Fibroblast of lung (primary cell): ENCODE data around the gene SKP2.

ENCODE experiments used
- CTCF ChIP-seq, 2 donors: IDR thresholded peaks in 1 of 2; conservative IDR thresholded peaks in 1 of 2; 1 replicate in 1 of 2; 2 replicates in 1 of 2; pipeline ENCODE4 v1.5.1; 2011 to 2012; ENCODE audit warnings: low read length in 2 of 2, control low read depth in 1 of 2, inconsistent platforms in 1 of 2, low read depth in 1 of 2, mild to moderate bottlenecking in 1 of 2
- EZH2 ChIP-seq: IDR thresholded peaks from 2 replicates; pipeline ENCODE4 v1.5.1; 2012; ENCODE audit warnings: low read length, control low read depth, mild to moderate bottlenecking; ENCODE audit errors: missing control alignments

GRCh38 chr5:36128795-36129194 is 23.1 kb upstream of the SKP2 start:
- TF ChIP-seq EZH2 = no peak
- no peak for TF ChIP-seq CTCF (conservative IDR thresholded peaks at IDR 0.05 in 1 of 2, IDR thresholded peaks at IDR 0.05 in 1 of 2; ENCODE audit: low read depth in 1 of 2, low read length in 2 of 2)
